Endodermal cell (in vitro differentiated cells): Measurements from ENCODE around the gene MYCBP2. TPM values are rescaled to one million over a fixed set of nuclear protein-coding genes. Genes with fewer than 3 reads are reported as not detected.

Experiments
- DNase-seq: peaks from one replicate; pipeline ENCODE4 v3.0.0-alpha.2; 2017
- H3K27ac ChIP-seq: 2 replicates; pipeline ENCODE4 v1.5.1; 2013; ENCODE audit warnings: mild to moderate bottlenecking, low read depth, low read length, moderate library complexity
- H3K27me3 ChIP-seq: 2 replicates; pipeline ENCODE4 v1.6.1; 2013; ENCODE audit warnings: mild to moderate bottlenecking, low read length, moderate library complexity; ENCODE audit not compliant: insufficient read depth, control insufficient read depth, poor library complexity, severe bottlenecking
- H3K36me3 ChIP-seq: 2 replicates; pipeline ENCODE4 v1.7.0; 2013; ENCODE audit warnings: mild to moderate bottlenecking, low read length, moderate library complexity; ENCODE audit not compliant: control insufficient read depth, insufficient read depth
- H3K4me1 ChIP-seq: one replicate; pipeline ENCODE4 v1.7.0; 2013; ENCODE audit warnings: low read length; ENCODE audit not compliant: control insufficient read depth, insufficient read depth
- H3K4me3 ChIP-seq: 2 replicates; pipeline ENCODE4 v1.5.1; 2013; ENCODE audit warnings: mild to moderate bottlenecking, low read length, moderate library complexity
- H3K9ac ChIP-seq: 2 replicates; pipeline ENCODE4 v1.6.1; 2013; ENCODE audit warnings: mild to moderate bottlenecking, low read length, moderate library complexity; ENCODE audit not compliant: poor library complexity, severe bottlenecking; ENCODE audit errors: extremely low read depth
- H3K9me3 ChIP-seq: 2 replicates; pipeline ENCODE4 v1.6.1; 2013; ENCODE audit warnings: mild to moderate bottlenecking, low read length, moderate library complexity; ENCODE audit not compliant: control insufficient read depth
- H3K27ac Mint-ChIP-seq: 2 replicates; pipeline ENCODE4 v1.8.0; 2020; ENCODE audit warnings: mixed read lengths
- H3K27me3 Mint-ChIP-seq: 2 replicates; pipeline ENCODE4 v1.8.0; 2021; ENCODE audit warnings: mild to moderate bottlenecking, mixed read lengths; ENCODE audit not compliant: insufficient read depth
- H3K36me3 Mint-ChIP-seq: 2 replicates; pipeline ENCODE4 v1.8.0; 2020; ENCODE audit warnings: low read depth, mixed read lengths
- H3K4me1 Mint-ChIP-seq: 2 replicates; pipeline ENCODE4 v1.8.0; 2020; ENCODE audit warnings: mixed read lengths
- H3K4me3 Mint-ChIP-seq: 2 replicates; pipeline ENCODE4 v1.8.0; 2020; ENCODE audit warnings: mild to moderate bottlenecking, moderate library complexity, mixed read lengths
- H3K9me3 Mint-ChIP-seq: 2 replicates; pipeline ENCODE4 v1.8.0; 2020; ENCODE audit warnings: mild to moderate bottlenecking, mixed read lengths
- CTCF ChIP-seq: fragments of 200-600 bp; sonication (generic); conservative IDR thresholded peaks from 2 replicates; pipeline ENCODE4 v1.5.0; 2021; ENCODE audit warnings: antibody characterized with exemption, mild to moderate bottlenecking
- WGBS, 2 experiments: methylation state at CpG; one replicate each; pipeline versions ENCODE4 v1.1.5 to v1.1.7; 2013; ENCODE audit warnings: missing lambda C conversion rate in 2 of 2, mixed read lengths in 1 of 2; ENCODE audit not compliant: insufficient coverage in 1 of 2, insufficient read length in 1 of 2; 5-methylcytosine and 5-hydroxymethylcytosine counted together
- total RNA-seq, 2 donors: library from RNA; stranded (reverse); fragmentation: NEBNext Ultra II Directional in 1 of 2; extraction: Animal tissue kit (Norgen Biotek cat#: 25700) in 1 of 2; gene quantifications; 2 replicates in 1 of 2; 3 replicates in 1 of 2; pipeline ENCODE4 v1.2.1, GENCODE V29; 2021

The MYCBP2 gene
- total RNA-seq, 2 donors from 2014 or later: 32.5 to 32.9 TPM

GRCh38 chr13:77374786-77375185 is 47.9 kb upstream of the MYCBP2 start:
- Histone ChIP-seq H3K4me3 (no peak overlapping the region), H3K4me1 (no peaks in the 10 kb centered on the region), H3K9ac (no peak overlapping the region), H3K9me3 (no peaks in the 10 kb centered on the region), H3K36me3 (no peaks in the 10 kb centered on the region), H3K27me3 (no peaks in the 10 kb centered on the region), H3K27ac (no peak overlapping the region)
- Mint-ChIP-seq H3K4me3 (no peak overlapping the region), H3K4me1 (peaks cover 20% of the 10 kb centered on the region), H3K27me3 (no peaks in the 10 kb centered on the region), H3K27ac (no peak overlapping the region), H3K9me3 (no peaks in the 10 kb centered on the region), H3K36me3 (no peaks in the 10 kb centered on the region)
- WGBS, 2 experiments: 69% methylated on average over 2 of the region's 2 CpGs; no CpG with 5 or more reads in 1 of the 2 experiments
- no peak for TF ChIP-seq CTCF
- peak; percentile 48 for DNase-seq

- H3K4me3 ChIP-seq: no peak overlapping the region
- H3K4me3 Mint-ChIP-seq: no peak overlapping the region
- no peaks in the 10 kb centered on the region for H3K9me3 ChIP-seq
- no peak overlapping the region for H3K9ac ChIP-seq
- no peaks in the 10 kb centered on the region for H3K4me1 ChIP-seq
- peaks cover 19% of the 10 kb centered on the region for H3K4me1 Mint-ChIP-seq
- WGBS, 2 experiments: no CpG with 5 or more reads among the region's 1 CpG
- H3K27ac Mint-ChIP-seq: no peak overlapping the region
- H3K27ac ChIP-seq: no peak overlapping the region
- no peaks in the 10 kb centered on the region for H3K36me3 Mint-ChIP-seq
- H3K27me3 ChIP-seq: no peaks in the 10 kb centered on the region
- no peak for DNase-seq
- no peak for TF ChIP-seq CTCF
- no peaks in the 10 kb centered on the region for H3K36me3 ChIP-seq
- H3K9me3 Mint-ChIP-seq: no peaks in the 10 kb centered on the region
- no peaks in the 10 kb centered on the region for H3K27me3 Mint-ChIP-seq
Observed at GRCh38 chr13:77374339-77374738, 47.4 kb upstream of the MYCBP2 start.

- no peak for TF ChIP-seq CTCF
- Histone ChIP-seq H3K36me3 (no peaks in the 10 kb centered on the region), H3K9me3 (no peaks in the 10 kb centered on the region), H3K4me3 (no peak overlapping the region), H3K27ac (no peak overlapping the region), H3K9ac (no peak overlapping the region), H3K27me3 (no peaks in the 10 kb centered on the region), H3K4me1 (no peaks in the 10 kb centered on the region)
- DNase-seq: no peak
- H3K4me3 Mint-ChIP-seq: no peak overlapping the region
- H3K27me3 Mint-ChIP-seq: no peaks in the 10 kb centered on the region
- no peaks in the 10 kb centered on the region for H3K9me3 Mint-ChIP-seq
- no peak overlapping the region for H3K27ac Mint-ChIP-seq
- H3K4me1 Mint-ChIP-seq: peaks cover 16% of the 10 kb centered on the region
- 100% methylated on average over 1 of the region's 1 CpG; no CpG with 5 or more reads in 1 of the 2 experiments for WGBS, 2 experiments
- no peaks in the 10 kb centered on the region for H3K36me3 Mint-ChIP-seq
Observed at GRCh38 chr13:77373502-77373901, 46.6 kb upstream of the MYCBP2 start.
